Raji (cell line): ENCODE results near the gene YLPM1.

Source experiments
- POLR2A ChIP-seq: IDR thresholded peaks from 2 replicates; pipeline ENCODE4 v1.6.1; 2011; ENCODE audit warnings: low read depth, low read length, control low read depth; ENCODE audit not compliant: insufficient read depth

The YLPM1 gene

DNA sequence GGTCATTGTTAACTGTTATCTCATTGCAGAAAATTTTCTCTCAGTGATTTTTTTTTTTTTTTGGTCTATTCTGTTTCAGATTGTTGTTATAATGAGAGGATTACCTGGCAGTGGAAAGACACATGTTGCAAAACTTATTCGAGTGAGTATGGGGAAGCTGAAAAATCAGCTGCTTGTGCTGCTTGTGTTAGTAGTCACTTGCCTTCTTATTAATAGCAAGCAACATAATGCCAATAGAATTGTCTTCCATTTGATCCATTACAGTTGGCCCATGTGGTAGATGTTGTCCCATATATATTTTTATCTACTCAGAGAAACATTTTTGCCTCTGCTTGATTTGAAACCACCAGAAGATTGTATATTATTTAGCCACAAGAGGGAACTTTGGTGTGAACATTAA lies 53.0 kb downstream of the YLPM1 start:
- TF ChIP-seq POLR2A: no peak

- no peak for TF ChIP-seq POLR2A
Observed at GRCh38 chr14:74820288-74820687, 57.2 kb downstream of the YLPM1 start.

DNA sequence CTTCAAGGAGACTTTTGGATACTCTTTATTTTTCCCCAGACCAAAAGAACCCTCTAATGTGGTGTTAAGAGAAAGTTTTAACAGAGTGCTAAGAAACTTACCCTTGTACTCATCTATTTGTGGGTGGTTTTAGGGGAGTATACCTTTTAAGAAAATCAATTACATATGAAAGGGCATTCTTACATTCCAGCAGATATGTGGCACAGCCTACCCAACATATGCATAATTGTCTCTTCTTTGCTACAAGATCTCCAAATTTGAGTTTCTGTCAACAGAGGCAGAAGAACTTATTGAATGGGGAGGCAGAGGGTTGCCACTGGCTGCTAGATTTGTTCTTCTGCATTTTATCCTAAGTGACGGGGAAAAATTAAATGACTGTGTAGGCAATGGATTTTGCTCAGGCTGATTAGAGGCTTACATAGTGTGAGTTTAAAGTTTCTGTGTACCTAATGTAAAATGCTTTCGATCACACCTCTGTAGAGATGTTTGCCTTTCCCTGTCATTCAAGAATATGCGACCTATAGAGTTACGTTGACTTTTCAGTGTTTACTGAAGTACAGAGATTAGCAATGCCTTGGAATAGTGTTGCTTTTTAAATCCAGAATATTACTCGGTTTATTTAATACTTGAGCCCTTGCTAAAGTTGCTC lies 58.3 kb downstream of the YLPM1 start:
- TF ChIP-seq POLR2A: no peak

DNA sequence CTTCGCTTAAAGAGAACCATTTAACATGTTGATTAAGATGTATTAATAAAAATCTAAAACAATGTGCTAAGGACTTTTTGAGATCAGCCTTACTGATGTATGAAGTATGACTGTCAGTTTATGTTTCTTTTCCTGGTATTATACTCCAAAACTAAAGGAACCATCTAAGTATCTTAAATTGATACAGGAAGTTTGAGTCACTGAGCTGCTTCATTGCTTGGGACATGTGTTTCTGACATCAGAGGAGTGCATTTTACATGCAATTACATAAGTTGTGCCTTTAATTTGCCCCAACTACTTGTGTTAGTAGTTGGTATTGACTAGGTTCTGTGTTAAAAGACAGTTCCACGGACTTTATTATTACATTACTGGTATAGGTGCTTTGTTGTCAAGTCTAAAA lies 61.9 kb downstream of the YLPM1 start:
- no peak for TF ChIP-seq POLR2A

GRCh38 chr14:74826574-74826973 lies 63.5 kb downstream of the YLPM1 start:
- TF ChIP-seq POLR2A: no peak

DNA sequence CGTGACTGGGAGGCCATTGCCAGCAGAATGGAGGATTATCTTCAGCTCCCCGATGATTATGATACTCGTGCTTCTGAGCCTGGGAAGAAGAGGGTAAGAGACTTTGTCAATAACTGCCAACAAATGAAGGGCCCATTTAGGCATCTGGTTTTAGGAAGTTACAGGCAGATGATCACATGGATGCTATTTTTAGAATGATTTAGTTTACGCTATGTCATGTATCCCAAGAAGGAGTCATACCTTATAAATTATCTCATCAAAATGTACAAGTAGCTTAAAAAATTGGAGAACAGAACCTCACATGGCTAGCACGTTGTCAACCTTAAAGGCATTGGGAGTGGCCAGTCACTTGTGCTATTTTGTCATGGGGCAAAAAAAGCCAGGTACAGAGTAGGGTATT lies 66.1 kb downstream of the YLPM1 start:
- TF ChIP-seq POLR2A: no peak

DNA sequence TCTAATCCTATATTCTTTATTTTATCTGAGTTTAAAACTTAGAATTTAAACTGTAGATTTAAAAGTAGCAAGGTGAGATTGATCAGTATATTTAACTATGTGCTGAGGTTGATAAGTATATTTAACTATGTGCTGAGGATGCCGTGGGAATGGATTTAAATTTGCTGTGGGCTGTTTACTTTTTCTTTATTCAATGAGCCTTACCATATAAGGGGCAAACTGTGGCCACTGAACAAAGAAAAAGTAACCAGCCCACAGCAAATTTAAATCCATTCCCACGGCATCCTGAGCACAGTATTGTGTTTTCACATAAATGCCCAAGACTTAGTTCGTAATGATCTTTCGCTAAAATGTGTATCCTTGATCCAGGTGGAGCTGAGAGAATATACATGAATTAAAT lies 69.7 kb downstream of the YLPM1 start:
- TF ChIP-seq POLR2A: no peak

DNA sequence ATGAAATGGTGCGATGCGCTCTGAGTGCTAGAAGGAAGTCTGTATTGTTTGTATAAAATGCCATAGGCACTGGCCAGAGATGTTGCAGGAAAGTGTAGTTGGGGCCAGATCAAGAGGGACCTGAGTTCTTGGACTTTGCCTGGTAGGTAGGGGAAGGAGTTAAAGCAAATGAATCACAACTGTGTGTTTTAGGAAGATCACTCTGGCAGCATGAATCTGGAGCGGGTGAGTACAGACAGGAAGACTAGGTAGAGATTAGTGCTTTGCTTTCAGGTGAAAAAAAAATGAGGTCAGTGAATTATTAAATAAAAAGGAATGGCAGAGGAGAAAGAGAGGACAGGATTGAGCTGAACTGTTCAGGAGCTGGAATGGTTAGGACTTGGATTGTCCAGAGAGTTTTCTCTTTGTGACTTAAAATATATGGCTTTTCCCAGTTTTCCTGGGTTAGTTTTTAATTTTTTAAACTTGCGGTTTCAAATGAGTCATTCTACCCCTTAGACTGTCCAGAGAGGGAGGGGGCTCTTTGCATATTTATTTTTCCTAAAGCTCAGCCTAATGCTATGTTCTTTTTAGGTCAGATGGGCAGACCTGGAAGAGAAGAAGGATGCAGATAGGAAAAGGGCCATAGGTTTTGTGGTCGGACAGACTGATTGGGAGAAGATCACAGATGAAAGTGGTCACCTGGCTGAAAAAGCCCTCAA lies 71.7 kb downstream of the YLPM1 start:
- no peak for TF ChIP-seq POLR2A

- TF ChIP-seq POLR2A: no peak
Observed at GRCh38 chr14:74835645-74836250, 72.6 kb downstream of the YLPM1 start.

- TF ChIP-seq POLR2A: no peak
Observed at GRCh38 chr14:74836251-74836960, 73.3 kb downstream of the YLPM1 start.

- no peak for TF ChIP-seq POLR2A
Observed at GRCh38 chr14:74838166-74838565, 75.0 kb downstream of the YLPM1 start.

DNA sequence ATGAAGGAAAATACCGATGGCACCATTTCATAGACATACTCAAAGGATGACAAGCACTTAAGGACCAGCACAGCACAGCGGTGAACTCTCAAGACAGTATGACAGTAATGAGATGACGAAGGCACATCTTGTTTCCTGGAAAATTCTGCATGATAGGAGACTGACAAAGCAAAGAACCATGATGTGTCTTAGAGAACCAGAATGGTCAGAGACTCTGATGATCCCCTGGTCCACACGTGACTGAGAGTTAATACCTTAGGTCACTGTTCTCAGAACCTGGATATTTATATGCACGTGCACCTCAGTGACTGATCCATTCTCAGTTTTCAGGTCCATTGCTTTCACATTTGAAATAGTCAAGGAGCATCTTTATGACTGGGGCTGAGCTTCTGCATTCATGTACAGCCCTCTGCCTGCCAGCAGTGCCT lies 77.5 kb downstream of the YLPM1 start:
- no peak for TF ChIP-seq POLR2A

DNA sequence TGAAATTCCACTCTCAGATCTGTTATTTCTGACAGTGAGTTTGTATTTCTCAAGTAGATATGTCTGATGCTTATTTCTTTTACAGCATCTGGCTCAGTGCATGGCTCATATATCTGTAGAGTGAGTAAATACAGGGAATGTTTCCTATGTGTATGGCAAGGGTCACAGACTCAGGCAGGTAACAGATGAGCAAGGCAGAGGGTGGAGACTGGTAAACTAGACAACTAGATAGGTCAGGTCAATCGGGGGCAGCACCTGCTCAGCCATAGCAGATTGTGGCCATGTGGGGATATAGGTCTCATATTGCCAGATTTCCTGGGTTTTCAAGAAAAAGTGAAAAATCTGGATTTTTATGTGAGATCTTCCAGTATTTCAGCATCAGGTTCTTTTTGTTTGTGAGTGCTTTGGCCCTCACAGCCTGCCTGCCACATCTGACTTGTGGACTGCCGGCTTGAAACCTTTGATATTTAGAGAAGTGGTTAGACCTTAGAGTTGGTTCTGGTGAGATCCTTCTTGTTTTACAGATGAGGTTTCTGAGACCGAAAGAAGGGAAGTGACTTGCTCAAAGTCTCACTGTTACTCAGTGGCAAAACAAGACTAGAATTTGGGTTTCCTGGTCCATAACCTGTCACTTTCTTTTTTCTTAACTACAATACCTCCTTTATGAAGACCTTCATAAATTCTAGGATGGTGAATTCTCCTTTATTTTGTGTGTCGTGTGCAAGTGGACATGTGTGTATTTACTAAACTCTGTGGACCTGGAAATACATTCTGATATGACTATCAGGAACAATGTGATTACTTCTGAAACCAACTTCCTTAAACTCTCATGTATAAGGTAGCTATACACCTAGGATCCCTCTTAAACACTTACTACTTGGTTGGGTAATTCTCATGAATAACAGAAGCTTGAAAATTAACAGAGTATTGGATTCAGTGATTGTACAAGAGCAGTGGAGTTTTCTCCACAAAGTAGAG lies 78.4 kb downstream of the YLPM1 start:
- no peak for TF ChIP-seq POLR2A

DNA sequence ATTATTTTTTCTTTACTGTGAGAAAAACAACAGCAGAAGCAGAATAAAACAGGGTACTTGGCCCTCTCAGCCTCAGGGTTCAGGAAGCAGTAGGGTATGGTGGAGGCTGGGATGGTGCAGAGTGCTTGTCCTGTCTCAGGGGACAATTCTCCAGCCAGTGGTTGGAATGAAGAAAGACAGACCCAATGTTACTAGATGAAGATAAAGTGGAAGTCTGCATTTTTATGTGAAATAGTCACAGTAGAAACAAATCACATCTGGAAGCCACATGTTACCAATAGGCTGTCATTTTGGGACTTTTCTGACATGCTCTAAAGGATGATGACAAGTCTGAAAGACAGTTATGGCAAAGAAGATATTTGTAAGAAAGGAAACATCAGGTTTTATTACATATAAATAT lies 80.5 kb downstream of the YLPM1 start:
- no peak for TF ChIP-seq POLR2A

DNA sequence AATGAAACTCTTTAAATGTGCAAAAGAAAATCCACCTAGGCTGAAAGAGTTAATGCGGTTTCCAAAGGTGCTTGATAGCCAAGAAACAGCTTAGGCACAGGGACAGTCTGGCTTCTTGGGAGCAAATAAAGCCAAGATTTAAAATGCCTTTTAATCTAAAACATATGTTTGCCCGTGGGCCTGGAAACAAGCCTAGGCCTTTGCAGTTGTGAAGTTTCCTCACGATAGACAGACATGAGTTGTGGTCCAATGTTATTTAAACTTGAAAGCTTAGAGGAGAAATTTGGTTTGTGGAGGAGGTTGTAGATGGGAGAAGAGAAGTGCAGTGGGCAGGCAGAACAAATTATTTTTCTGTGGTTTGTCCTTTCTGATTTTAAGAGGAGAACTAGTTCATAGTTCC lies 83.1 kb downstream of the YLPM1 start:
- no peak for TF ChIP-seq POLR2A
